NCI-H1694 (cell line): Measurements from ENCODE around the gene RAB31.
"Not testable (repeated sequence)": the region's sequence is repeated elsewhere in the genome, so short reads cannot be mapped to it uniquely, and the experiment has no call there.

Experiments
- DNase-seq: peaks from one replicate; lab custom pipeline; 2025; lab: John Stamatoyannopoulos, UW

Gene RAB31

GRCh38 chr18:9708057-9708433, at the start of gene RAB31:
RAB31 (plus strand) TSS chr18:9708301; CDS start chr18:9708406, 105 bp downstream.
- no peak for DNase-seq

- no peak for DNase-seq
Observed at GRCh38 chr18:9659499-9660375, 48.4 kb upstream of the RAB31 start.

- no peak for DNase-seq
Observed at GRCh38 chr18:9661564-9661963, 46.5 kb upstream of the RAB31 start.

GRCh38 chr18:9663377-9663776, 44.7 kb upstream of the RAB31 start:
- DNase-seq, result no peak

GRCh38 chr18:9665314-9665713, 42.8 kb upstream of the RAB31 start:
- DNase-seq, result no peak

- no peak for DNase-seq
Observed at GRCh38 chr18:9666548-9666947, 41.6 kb upstream of the RAB31 start.

GRCh38 chr18:9669016-9669415, 39.1 kb upstream of the RAB31 start:
- no peak for DNase-seq

- DNase-seq, result no peak
Observed at GRCh38 chr18:9671214-9671613, 36.9 kb upstream of the RAB31 start.

GRCh38 chr18:9673296-9674251, 34.5 kb upstream of the RAB31 start:
- peak; percentile 5 for DNase-seq

GRCh38 chr18:9678216-9678615, 29.9 kb upstream of the RAB31 start:
- DNase-seq, result not testable (repeated sequence)

- no peak for DNase-seq
Observed at GRCh38 chr18:9679125-9679524, 29.0 kb upstream of the RAB31 start.

GRCh38 chr18:9681217-9681616, 26.9 kb upstream of the RAB31 start:
- DNase-seq, result no peak

- no peak for DNase-seq
Observed at GRCh38 chr18:9682572-9682971, 25.5 kb upstream of the RAB31 start.

GRCh38 chr18:9683418-9684396, 24.4 kb upstream of the RAB31 start:
- DNase-seq, result no peak

GRCh38 chr18:9684881-9685614, 23.1 kb upstream of the RAB31 start:
- DNase-seq, result no peak

GRCh38 chr18:9685615-9685890, 22.5 kb upstream of the RAB31 start:
- DNase-seq, result no peak

- no peak for DNase-seq
Observed at GRCh38 chr18:9688036-9688741, 19.9 kb upstream of the RAB31 start.

GRCh38 chr18:9689253-9689652, 18.8 kb upstream of the RAB31 start:
- DNase-seq, result no peak

- DNase-seq, result peak; percentile 58
Observed at GRCh38 chr18:9690418-9691188, 17.5 kb upstream of the RAB31 start.

GRCh38 chr18:9691235-9691634, 16.9 kb upstream of the RAB31 start:
- DNase-seq, result no peak
